ENCODE results near the gene GOSR2.

DNA sequence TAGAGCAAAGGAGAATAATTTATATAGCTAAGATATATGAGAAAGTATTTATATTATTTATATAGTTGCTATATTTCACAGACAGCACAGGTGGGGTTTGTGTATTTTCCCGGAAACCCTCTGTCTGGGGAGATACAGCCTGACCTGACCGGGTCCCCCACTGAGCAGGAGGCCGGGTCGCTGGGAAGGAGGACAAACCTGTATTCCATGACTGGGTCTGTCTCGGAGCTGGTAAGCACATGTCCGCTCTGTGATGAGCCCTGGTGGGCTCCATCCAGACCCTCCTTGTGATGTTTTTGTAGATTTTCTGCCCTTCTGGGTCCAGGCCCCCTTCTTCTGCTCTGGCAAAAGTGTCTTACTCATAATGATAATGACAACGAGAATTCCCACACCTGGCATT, 43.9 kb upstream of the GOSR2 start:
- TF ChIP-seq, protein P1, sequence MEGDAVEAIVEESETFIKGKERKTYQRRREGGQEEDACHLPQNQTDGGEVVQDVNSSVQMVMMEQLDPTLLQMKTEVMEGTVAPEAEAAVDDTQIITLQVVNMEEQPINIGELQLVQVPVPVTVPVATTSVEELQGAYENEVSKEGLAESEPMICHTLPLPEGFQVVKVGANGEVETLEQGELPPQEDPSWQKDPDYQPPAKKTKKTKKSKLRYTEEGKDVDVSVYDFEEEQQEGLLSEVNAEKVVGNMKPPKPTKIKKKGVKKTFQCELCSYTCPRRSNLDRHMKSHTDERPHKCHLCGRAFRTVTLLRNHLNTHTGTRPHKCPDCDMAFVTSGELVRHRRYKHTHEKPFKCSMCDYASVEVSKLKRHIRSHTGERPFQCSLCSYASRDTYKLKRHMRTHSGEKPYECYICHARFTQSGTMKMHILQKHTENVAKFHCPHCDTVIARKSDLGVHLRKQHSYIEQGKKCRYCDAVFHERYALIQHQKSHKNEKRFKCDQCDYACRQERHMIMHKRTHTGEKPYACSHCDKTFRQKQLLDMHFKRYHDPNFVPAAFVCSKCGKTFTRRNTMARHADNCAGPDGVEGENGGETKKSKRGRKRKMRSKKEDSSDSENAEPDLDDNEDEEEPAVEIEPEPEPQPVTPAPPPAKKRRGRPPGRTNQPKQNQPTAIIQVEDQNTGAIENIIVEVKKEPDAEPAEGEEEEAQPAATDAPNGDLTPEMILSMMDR (IDR thresholded peaks at IDR 0.05): no peak
- TF ChIP-seq POLR2AphosphoS5 (IDR thresholded peaks at IDR 0.05) (no peak), EP300 (IDR thresholded peaks at IDR 0.05) (no peak)

Measured in sigmoid colon (tissue), 4 donors.